GM13977 (cell line): Measurements from ENCODE around the gene TMEM258.
A peak's percentile ranks its signal among the peaks of the same experiment; 100 is the strongest.

ENCODE experiments used
- DNase-seq: peaks from one replicate; pipeline ENCODE4 v3.0.0; 2012; ENCODE audit warnings: low spot score
- in situ Hi-C: fragments of 300-500 bp; cut with MboI; formaldehyde crosslinking; loops from one replicate; pipeline ENCODE4 v1.12.0; 2022; ENCODE audit warnings: low sequenced_read_pairs, low pct_unique_long_range_greater_than_20kb, mixed read lengths, inconsistent platforms; ENCODE audit not compliant: unreplicated experiment
- TF ChIP-seq, protein P1 (sequence below): IDR thresholded peaks from 2 replicates; pipeline ENCODE4 v1.5.1; 2012; ENCODE audit warnings: mild to moderate bottlenecking, control low read depth; ENCODE audit not compliant: insufficient read depth; ENCODE audit errors: extremely low read depth, missing control alignments

Gene TMEM258

DNA sequence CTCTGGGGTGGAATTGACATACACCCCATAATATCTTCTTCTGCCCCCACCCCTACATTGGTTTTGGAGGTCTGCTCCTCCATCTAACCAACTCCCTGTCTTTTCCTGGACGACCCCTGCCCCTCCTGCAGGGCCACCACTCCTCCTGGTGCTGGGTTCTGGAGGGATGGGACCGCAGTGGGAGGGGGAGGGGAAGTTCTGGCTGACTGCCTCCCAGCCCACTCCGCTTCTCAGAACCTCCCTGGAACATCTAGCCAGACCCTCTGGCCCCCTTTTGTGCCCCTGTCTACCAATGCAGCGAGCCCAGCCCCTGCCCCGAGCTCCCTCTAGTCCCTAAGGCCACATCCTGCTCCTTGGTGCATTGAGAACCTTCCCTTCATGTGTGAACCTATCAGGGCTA, 38.7 kb downstream of the TMEM258 start:
- TF ChIP-seq, protein P1, sequence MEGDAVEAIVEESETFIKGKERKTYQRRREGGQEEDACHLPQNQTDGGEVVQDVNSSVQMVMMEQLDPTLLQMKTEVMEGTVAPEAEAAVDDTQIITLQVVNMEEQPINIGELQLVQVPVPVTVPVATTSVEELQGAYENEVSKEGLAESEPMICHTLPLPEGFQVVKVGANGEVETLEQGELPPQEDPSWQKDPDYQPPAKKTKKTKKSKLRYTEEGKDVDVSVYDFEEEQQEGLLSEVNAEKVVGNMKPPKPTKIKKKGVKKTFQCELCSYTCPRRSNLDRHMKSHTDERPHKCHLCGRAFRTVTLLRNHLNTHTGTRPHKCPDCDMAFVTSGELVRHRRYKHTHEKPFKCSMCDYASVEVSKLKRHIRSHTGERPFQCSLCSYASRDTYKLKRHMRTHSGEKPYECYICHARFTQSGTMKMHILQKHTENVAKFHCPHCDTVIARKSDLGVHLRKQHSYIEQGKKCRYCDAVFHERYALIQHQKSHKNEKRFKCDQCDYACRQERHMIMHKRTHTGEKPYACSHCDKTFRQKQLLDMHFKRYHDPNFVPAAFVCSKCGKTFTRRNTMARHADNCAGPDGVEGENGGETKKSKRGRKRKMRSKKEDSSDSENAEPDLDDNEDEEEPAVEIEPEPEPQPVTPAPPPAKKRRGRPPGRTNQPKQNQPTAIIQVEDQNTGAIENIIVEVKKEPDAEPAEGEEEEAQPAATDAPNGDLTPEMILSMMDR, result no peak
- in situ Hi-C loops, result no loop called here
- no peak for DNase-seq

DNA sequence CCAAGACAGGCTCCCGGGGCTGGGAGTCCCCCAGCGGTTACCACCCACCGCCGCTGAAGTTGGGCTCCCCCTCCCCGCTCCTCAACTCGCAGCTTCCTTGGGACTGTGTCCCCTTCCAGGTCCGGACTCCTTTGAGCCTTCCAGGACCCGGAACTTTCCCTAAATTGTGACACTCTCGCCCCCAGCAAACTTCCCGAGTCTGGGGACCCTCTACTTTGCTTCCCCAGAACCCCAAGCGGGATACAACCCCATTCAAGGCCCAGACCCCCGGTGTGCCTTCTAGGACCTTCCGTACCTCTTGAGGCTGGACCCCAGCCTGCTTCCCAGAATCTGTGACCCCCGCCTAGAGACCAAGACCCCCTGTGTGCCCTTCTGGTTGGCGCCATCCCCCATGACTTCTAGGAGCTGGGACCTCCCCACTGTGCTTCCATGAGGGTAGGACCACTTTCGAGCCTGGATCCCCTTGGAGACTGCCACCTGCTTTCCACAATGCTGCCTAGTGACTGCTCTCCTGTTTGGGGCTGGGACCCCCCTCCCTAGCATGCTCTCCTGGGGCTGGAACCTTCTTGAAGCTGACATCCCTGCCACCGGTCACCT, 39.4 kb downstream of the TMEM258 start:
- in situ Hi-C loops, result no loop called here
- TF ChIP-seq, protein P1, result no peak
- no peak for DNase-seq

GRCh38 chr11:61752117-61752924, 40.1 kb downstream of the TMEM258 start, which contains the start of gene MYRF:
Gene MYRF, plus strand, starts transcription at chr11:61752636. Its CDS starts 109 bp downstream, at chr11:61752745.
- in situ Hi-C loops, result no loop called here
- peak; percentile 87 for DNase-seq
- TF ChIP-seq, protein P1, result peak; percentile 92

DNA sequence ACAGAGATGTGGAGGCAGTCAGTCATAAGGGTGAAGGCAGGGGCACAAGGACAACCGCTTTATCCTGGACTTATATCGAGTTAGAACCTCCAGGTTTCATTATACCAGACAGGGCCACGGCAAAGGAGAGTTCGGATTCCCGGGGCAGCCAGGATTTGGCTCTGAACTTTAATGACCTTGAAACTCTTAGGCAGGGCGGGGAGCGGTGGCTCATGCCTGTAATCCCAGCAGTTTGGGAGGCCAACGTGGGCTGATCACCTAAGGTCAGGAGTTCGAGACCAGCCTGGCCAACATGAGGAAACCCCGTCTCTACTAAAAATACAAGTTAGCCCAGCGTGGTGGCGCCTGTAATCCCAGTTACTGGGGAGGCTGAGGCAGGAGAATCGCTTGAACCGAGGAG, 41.0 kb downstream of the TMEM258 start:
- in situ Hi-C loops, result no loop called here
- TF ChIP-seq, protein P1, result no peak
- DNase-seq, result no peak

DNA sequence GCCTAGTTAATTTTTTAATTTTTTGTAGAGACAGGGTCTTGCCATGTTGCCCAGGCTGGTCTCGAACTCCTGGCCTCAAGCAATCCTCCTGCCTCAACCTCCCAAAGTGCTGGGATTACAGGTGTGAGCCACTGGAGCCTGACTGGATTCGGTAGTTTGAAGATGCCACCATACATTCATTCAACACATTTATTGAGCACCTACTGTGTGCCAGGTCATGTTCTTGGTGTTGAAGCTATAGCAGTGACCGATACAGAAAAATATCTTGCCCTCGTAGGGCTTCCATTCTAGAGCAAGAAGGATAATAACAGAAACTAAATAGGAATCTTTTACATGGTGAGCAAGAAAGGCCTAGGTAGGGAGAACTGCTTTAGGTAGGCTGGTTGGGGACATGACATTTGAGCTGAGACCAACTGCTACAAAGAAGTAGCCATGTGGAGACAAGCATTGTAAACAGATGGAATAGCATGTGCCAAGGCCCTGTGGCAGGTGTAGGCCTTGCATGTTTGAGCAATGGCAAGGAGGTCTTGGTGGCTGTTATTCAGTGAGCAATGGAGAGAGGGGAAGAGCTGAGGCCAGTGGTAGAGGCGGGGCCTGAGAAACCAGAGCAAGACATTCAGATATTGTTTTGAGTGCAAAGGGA, 41.6 kb downstream of the TMEM258 start:
- TF ChIP-seq, protein P1, result no peak
- in situ Hi-C loops, result no loop called here
- DNase-seq, result no peak

DNA sequence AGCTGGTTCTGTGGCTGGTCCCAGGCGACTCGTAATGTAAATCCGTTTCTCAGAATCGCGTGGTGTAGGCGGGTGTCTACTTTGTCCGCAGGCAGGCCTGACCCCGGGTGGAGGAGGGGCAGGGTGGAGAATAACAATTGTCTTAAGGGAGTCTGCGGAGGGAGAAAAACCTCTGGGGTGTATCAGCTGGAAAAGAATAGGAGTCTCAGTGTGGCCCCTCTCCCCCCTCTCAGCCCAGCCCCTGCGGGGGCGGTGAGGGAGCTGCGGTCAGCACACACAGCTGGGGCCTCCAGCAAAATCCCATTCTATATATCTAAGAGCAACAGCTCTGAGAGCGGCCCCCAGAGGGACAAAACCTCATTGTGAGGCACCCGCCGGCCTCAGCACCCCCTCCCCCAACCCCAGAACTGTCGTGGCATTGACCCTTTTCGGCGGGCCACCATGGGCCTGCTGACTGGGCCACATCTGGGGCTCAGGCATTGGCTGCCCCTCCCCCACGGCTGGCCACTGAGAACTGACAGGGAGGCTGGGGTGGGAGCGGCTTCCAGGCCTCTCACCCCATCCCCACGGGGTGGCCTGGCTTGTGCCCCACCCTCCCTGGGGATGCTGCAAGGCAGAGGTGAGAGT, 42.7 kb downstream of the TMEM258 start:
- in situ Hi-C loops, result no loop called here
- DNase-seq, result no peak
- TF ChIP-seq, protein P1, result no peak
